ENCODE results near the gene VSTM4.

The VSTM4 gene

DNA sequence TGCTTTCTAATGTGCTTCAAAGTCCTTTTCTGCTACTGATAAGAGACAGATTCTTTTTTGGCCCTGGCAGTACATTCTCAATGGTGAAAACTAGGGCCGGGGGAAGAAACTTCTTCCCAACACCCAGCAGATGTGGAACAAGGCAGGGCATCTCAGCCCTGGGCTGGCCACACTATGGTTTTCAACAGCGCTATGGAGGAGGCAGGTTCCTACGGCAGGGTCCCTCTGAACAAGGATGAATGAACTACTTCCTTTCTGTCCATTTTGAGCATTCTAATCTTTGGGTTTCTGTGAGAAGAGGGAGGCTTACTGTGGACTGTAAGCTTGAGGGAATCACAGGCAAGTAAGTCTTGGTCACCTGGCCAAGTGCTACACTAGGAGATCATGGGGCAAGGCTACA is 78.7 kb downstream of the VSTM4 start:
- DNase-seq = no peak

DNA sequence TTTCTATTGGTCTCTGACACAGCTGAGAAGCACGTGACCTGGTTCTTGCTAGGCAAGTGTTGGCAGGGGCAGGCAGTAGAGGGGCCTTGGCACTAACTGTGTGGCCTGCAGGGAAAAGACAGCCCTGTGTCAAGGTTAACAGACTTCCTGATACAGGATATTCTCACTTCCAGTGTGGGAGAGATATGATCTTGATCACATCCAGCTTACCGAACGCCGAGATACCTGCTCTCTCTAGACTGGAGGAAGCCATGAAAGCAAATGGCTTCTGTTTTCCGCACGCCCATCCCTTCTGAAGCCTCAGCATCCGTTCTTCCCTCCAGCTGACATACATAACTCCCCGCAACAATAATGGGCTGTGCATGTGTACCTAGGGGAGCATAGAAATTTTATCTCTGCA is 79.4 kb downstream of the VSTM4 start:
- no peak for DNase-seq

DNA sequence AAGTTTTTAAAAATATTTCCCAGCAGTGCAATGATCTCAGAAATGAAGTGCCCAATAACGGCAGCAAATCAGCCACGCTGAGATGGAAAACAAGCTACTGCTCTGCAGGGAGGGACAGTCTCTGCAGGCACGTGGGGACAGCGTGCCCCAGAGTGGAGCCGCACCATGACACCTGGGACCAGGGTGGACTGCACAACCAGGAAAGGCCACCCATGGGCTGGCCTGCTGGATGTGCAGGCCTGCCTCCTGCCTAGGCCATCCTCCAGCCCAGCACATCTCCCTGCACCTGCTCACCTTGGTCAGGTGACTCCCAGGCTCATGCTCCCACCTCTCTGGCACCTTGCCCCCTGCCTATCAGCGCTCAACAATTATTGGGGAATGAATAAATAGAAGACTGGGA is 80.4 kb downstream of the VSTM4 start:
- no peak for DNase-seq

DNA sequence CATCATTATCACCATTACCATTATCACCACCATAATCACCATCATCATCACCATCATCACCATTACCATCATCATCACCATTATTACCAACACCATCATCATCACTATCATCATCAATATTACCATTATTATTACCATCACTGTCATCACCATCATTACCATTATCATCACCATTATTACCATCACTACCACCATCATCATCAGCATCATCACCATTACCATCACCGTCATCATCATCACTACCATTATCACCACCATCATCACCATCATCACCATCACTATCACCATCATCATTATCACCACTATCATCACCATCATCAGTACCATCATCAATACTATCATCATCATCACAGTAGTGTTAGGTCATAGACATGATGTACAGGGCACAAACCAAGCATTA is 81.4 kb downstream of the VSTM4 start:
- DNase-seq = no peak

DNA sequence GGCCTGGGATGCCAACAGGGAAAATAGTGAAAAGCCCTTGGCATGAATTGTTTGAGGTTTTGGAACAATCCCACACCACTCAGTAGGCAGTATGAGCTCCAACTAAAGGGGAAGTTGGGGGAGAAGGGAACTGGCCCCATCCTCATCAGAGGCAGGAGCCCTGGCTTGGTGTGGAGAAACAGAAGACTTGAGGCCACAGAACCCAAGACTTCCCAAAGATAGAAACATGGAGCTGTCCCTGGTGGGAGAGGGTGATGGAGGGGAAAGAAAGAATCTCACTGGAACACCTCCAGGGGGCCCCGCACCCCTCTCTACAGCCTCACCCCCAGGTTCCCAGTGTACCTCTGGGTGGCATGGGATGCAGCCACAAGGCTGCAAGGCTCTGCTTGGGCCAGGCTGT is 85.7 kb downstream of the VSTM4 start:
- DNase-seq = no peak

DNA sequence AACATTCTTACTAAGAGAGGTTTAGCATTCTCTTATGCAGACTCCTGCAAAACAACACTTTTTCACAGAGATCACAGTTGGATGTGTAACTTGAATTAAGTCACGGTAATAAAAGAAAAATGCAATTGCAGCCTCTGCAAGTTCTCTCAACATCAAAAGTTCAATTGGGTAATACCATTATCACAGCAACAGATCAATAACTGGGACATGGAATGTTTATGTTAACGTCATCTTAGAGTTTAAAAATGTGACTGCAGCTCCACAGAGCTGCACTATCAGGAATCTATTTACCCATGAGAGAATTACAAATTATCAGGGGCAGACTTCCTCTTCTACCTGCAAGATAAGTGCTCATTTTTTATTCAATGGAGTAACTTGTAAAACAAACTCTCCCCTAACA is 86.7 kb downstream of the VSTM4 start:
- no peak for DNase-seq

DNA sequence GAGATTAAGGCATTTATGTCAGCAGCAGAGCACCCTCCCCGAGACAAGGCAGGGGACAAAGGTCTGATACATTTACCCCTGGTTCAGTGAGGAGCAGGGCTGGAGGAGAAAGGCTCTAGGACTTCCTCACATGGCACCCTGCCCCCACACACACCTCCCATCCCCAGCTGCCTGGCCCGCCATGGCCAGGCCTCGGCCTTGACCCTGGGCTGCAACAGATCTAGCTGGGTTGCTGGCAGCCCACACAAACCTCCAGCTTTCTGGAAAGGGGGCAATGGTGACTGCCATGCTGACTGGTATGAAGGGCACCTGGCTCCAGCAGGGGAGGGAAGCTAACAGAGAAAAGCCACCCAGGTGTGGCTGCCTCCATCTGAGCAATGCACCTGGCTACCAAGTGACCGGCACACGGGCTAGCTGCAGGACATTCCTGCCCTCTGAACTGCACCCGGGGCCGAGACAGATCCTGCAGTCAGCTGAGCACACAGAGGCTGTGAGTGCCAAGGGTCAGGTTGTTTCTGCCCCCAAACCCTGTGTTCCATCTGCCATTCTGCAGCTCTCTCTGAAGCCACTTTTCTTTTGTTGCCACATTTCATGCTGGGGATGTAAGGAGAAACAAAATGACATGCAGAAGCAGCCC is 89.9 kb downstream of the VSTM4 start:
- no peak for DNase-seq

DNA sequence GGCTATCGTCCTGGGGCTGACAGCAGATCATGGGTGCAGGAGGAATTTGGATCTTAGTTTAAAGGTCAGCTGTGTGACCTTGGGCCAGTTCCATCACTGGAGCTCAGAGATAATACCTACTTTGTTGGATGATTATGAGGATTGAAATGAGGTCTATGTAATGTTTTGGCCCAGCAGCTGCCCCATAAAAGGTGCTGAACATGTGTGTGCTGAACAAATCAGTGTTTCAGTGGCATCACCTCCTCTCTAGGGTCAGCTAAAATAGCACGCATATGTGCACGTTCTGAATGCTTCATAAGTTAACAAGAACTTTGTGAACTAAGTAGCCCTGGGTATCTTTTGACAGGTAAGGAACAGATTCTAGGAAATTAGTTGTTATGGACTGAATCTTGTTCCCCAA is 90.8 kb downstream of the VSTM4 start:
- no peak for DNase-seq

DNA sequence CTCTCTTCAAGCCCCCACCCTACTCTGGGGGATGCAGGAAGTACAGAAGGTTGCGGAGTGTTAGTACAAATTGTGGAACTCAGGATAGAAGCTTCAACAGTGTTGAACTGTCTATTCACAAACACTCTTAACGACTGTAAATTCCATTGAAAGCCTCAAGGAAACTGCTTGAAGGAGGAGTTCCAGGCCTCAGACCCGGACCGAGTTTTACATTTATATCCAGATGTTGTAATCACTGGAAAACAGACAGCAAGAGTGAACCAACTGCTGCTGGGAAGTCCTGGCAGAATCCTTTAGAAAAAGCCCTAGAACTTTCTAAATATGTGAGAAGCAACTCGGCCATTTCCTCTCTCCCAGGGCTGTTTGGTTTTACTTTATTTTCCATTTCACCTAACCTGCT is 91.6 kb downstream of the VSTM4 start:
- no peak for DNase-seq

DNA sequence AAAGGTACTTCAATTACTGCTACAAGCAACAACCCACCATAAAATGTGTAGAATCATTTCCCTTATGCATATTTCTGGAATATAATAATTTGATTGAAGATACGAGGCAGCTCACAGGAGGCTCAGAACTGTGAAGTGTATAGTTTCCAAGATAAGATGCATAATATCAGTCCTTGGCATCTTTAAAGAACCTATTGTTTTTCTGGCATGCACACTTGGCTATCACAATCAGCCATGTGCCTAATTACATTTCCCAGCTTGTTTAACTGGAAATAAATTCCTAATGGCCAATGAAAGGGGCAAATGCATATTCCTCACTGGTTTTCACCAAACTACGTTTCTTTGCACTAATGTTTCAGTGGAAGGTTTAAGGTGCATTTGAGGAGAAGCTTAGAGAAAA is 92.3 kb downstream of the VSTM4 start:
- no peak for DNase-seq

DNA sequence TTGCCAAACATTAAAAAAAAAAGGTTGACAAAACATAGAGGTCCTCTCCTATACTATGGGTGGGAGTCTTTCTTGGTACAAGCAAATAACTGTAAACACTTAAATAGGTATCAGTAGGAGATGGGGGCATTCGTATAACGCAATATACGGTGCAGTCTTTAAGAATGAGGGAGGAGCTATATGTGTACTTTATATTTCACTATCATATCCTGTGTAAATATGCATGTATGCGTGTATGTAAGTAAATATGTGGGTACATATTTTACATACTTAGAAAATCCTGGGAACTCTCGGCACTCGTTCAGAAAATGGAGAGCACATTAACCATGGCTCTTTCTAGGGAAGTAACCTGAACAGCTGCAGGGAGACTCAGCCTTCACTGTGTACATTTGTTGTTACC is 93.6 kb downstream of the VSTM4 start:
- DNase-seq = no peak

DNA sequence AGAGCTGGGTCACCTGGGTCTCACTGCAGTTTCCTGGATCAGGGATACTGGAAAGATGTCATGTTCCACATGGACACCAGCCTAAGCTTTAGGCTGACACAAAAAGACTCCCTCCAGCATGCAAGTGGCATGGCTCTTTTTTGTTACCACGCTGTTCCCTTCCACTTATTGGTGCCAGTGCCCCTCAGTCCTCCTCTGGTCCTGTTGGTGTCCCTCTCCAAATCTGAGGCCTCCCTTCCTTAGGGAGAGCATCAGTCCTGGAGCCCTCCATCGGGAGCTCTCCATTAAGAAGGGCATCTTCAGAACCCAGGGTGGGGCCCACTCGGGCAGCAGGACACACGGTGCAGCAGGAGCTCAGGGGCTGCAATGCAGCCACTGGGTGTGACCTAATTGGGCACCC is 99.6 kb downstream of the VSTM4 start:
- DNase-seq = no peak

DNA sequence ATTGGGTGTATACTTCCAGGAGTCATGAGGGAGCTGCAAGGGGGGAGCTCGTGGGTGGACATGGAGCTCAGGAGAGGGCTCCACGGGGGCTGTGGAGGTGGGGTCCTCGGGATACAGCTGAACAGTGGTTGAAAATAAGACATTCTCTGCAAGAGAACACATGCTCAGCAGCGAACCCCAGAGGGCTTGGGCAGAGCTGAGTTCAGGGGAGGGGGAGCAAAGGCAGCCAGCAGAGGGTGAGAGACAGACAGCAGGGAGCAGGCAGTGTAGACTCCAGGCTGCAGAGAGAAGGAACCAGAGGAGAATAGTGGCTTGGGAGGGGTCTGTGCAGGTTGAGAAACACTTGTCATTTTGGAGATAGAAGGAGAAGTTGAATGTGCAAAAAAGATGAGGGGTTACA is 102.7 kb downstream of the VSTM4 start:
- no peak for DNase-seq

DNA sequence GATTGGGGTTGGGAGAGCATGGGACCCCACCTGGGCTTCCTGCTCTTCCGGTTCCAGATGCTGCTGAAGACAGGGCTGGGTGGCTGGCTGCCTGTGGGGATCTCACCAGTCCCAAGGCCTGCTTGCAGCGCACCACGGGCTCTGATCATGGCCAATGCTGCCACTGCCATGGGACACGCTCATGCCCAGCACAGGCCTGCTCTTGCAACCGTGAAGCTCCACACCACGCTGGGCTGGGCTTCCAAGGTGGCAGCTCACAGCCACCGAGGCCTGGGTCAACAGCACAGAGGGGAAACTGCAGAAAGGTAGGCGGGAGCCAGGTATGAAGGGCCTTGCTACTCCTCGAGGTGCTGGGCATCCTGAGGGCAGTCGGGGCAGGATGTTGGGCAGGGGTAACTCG is 103.6 kb downstream of the VSTM4 start:
- DNase-seq = no peak

DNA sequence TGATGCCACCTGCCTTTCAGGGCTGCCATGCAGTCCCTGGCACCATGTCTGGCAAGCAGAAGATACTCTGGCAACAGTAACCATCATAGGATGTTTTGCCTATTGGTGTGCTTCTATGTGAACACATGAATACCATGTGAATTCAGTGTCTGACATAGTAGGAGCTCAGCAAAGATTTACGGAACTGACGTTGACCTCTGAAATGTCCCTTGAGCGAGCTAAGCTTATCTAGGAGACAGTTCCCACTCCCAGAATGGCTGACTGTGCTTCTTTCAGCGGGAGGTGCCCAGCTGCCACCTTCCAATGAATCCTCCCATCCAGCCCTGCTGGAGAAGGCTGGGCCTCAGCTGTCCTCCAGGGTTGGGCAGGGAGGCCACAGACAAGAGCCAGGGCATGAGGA is 104.5 kb downstream of the VSTM4 start:
- DNase-seq = no peak

DNA sequence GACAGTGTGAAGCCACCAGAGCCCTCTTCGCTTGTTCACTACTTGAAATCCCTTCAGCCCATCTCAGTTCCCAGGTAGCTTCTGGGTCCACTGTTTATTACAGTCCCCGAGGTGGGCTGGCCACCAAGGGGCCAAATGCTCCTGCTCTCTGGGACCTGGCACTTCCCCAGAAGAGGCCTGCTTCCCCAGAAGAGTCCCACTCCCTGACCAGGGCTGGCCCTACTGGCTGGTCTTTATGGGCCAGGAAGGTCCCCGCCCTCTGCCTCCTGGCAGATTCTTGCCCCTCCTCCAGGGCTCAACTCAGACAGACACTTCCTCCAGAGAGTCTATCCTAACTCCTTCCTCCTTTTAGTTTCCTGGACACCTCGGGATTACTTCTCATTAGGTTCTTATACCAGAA is 105.0 kb downstream of the VSTM4 start:
- DNase-seq = no peak

DNA sequence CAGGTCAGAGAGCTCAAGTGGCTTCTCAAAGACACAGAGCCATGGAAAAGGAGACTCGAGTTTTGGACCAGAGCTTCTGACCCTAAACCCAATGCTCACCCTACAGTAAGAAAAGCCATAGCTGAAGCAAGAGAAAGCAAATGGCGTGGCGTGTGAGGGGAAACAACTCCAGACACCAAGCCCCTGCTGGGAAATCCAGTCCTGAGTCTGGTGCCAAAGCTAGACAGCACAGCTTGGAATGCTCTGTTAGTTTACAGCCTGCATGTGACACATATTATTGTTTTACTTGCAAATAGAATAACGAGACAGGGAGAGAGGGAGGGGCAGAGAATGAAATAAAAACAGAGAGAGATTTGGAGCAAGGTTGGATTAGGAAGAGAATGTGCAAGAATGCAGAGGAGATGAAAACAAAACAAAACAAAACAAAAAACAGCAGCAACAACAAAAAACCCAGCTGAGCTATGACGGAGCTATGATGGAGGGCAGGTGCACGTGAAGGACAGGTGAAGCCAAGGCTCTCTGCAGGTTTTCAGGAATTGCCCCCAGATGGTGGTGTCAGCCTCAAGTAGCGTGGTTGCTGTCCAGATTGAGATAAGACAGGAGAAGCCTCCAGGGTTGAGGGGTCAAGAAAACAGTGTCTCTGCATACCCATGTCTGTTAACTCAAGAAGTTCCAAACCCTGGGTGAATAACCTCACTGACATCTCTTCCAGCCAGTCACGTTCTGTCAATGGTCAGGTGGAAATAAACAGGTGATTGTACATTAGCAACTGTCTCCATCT is 105.9 kb downstream of the VSTM4 start:
- DNase-seq = no peak

DNA sequence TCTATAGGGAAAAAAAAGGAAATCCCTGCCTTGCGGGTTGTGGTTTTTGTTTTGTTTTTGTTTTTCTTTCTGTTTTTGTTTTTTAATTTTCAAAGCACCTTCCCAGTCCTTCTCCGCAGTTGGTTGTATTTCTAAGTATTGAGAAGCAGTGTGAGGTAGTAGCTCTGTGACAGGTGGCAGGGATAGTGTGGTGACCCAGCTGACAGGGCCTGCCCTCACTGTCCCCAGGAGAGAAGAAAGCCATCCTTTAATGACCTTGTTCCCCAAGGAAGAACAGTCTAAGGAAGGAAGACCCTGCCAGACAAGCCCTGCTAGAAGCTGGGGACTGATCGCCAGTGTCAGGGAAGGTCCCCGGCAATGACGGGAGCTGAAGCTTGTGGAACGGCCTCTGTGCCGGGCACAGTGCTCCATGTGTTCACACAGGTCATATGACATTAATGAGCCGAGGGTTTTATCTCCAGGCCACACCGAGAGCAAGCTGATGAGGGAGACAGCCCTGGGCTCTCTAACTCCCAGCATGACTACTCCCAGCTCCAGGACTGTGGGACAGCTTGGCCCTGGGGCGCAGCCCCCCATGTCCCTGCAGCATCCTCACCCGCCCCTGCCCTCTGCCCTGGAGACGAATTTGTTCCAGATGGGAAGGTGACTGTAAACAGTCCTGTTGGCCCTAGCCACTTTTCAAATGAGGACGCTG is 106.7 kb downstream of the VSTM4 start:
- DNase-seq = no peak

DNA sequence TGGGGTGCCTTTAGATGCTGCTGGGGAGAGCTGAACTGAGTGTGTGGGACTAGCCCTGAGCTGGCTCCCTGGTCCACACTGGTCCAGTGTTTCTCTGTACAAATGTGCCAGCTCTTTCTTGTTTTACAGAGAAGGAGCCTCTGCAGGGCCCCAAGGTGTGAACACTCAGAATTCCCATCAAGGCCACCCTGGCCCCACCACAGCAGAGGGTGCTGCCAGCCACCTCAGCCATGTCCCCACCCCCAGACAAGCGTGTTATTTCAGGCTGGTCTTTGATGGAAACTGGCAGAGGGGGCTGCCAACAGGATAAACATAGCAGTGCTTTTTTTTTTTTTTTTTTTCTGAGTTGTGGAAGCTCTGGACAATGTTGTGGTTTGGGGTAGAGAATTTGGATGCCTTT is 107.2 kb downstream of the VSTM4 start:
- no peak for DNase-seq

DNA sequence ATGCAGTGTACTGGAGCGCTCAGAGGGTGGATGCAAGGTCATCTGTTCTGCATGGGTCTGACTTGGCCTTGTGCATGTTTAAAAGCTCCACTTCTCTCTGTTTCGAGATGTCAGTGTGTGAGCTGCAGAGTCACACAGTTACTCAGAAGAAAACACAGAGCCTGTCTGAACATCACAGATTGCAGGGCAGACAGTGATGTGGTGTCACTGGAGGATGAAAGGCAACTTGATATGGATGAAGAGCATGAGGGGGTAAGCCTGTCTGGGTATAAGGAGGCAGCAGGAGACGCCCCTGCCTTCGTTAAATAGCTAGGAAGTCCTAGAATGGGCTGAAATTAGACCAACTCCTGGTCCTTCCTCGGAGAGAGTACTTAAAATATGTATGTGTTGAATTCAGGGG is 108.2 kb downstream of the VSTM4 start:
- no peak for DNase-seq

DNA sequence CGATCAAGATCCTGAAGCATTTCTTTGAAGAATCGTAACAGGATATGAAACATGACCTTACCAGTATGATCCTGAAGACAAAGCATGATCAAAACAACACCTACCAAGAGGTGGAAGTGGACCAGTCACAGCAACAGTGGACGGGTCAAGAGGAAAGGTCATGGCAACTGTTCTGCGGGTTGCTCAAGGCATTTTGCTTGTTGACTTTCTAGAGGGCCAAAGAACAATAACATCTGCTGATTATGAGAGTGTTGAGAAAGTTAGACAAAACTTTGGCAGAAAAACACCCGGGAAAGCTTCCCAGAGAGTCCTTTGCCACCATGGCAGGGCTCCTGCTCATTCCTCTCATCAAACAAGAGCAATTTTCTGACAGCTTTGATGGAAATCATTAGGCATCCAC is 110.1 kb downstream of the VSTM4 start:
- DNase-seq = no peak

DNA sequence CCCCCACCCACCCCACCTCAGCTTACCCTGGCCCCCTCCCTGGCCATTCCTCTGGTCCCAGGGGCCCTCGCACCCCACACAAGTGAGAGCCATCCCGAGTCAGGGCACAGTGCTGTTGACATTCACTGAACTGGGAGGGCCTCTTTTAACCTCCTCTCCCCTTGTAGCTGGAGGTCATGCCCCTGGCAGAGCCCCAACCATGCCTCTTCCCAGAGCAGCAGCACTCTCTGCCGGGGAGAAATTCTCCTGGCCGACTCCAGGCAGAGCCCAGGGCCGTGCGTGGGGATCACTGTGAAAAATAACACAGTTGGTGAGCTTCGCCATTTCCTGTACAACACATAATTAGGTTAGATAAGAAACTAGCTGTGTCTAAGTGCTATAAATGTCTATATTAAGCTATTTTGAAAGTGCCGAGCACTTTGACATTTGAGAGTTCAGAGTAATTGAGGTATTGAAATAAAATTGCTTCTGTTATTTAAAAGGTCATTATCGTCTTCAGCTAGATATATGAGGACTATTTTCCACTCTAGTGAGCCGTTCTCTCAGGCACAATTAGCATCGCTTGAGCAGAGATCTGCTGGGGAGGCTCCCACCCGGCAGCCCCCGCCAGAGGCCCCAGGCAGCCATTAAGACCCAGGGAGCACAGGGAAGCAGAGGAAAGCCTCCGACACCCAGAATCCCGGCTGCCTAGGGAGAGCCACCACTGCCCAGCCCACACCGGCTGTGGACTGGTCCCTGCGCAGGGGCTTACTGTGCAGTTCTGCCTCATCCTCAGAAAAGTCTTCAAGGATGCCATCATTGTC is 113.3 kb downstream of the VSTM4 start:
- no peak for DNase-seq

DNA sequence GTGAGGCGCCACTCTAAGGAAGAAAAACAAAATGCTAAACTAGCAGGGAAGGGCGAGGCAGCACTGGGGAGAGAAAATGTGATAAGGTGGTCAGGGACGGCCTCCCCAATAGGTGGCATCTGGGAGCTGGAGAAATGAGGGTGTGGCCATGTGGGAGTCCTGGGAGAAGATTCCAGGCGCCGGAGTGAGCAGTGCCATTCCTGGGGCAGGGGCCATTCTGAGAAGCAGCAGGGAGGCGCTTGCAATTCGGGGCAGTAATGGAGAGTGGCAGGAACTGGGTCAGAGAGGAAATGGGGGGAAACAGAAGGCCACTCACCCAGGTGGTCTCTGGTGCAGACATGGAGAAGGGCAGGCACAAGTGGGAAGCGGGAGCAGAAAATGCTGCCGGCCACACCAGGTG is 113.9 kb downstream of the VSTM4 start:
- DNase-seq = no peak
